HFF-Myc (cell line): ENCODE measurements around the gene IFI27.

Experiments
- DNase-seq: peaks from one replicate; pipeline ENCODE4 v3.0.0-alpha.2; 2011; ENCODE audit warnings: low read depth; ENCODE audit errors: extremely low read depth
- H3K4me3 ChIP-seq: replicated peaks from 2 replicates; pipeline ENCODE4 v1.5.1; 2011; ENCODE audit warnings: low read depth, mild to moderate bottlenecking, control low read depth, low read length
- CTCF ChIP-seq: IDR thresholded peaks from 2 replicates; pipeline ENCODE4 v1.5.1; 2012; ENCODE audit warnings: mild to moderate bottlenecking, low read depth, low read length, control low read depth; ENCODE audit errors: missing control alignments

The IFI27 gene

GRCh38 chr14:94161981-94162380 is 51.4 kb downstream of the IFI27 start:
- TF ChIP-seq CTCF = no peak
- DNase-seq = no peak
- H3K4me3 ChIP-seq = no peak overlapping the region

- no peak for TF ChIP-seq CTCF
- H3K4me3 ChIP-seq = no peak overlapping the region
- no peak for DNase-seq
These were observed 51.9 kb downstream of the IFI27 start for GRCh38 chr14:94162466-94162865.

- no peak for DNase-seq
- no peak overlapping the region for H3K4me3 ChIP-seq
- no peak for TF ChIP-seq CTCF
These were observed 53.3 kb downstream of the IFI27 start for GRCh38 chr14:94163796-94164195.

- H3K4me3 ChIP-seq = no peak overlapping the region
- no peak for TF ChIP-seq CTCF
These were observed 54.3 kb downstream of the IFI27 start for GRCh38 chr14:94164685-94165431.

DNA sequence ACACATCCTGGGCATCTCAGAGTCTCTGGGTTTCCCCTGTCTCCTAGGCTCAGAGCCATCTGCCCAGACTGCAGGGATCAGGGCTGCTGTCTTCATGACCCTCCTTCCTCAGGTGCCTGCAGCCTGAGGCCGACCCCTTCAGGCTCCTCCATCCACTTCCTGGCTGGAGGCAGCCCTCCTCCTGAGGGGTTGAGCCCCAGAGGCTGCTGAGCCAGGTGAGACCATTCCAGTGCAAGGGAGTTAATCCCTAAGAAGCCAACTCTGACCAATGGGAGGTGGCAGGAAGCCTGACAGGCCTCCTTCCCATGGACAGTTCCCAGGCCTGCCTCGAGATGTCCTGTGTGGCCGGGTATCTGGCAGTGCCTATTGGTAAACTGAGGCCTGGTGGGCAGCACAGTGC is 55.2 kb downstream of the IFI27 start:
- TF ChIP-seq CTCF = no peak
- DNase-seq = no peak
- no peak overlapping the region for H3K4me3 ChIP-seq

More at GRCh38 chr14:94164685-94165431, 54.3 kb downstream of the IFI27 start:
- DNase-seq = no peak
